SK-N-SH treated with all-trans-retinoic acid at 6 μM for 48 hours (cell line): ENCODE data around the gene ZBTB7C.

Source experiments
- ATAC-seq: fragments of 200-7000 bp; cut with Tn5 transposase; 3 replicates; pipeline ENCODE4 v1.9.1; 2020; ENCODE audit warnings: mild to moderate bottlenecking, moderate library complexity
- ARNTL ChIP-seq: fragments of 450-650 bp; formaldehyde crosslinking; IDR thresholded peaks from 2 replicates; pipeline ENCODE4 v1.5.0; 2020; ENCODE audit warnings: low read depth, mild to moderate bottlenecking, moderate library complexity, borderline replicate concordance
- BACH2 ChIP-seq: fragments of 250-450 bp; sonication (Bioruptor Pico); IDR thresholded peaks from 2 replicates; pipeline ENCODE4 v1.9.0; 2021; ENCODE audit warnings: mild to moderate bottlenecking, borderline replicate concordance
- CREB5 ChIP-seq: fragments of 250-450 bp; sonication (Bioruptor Pico); IDR thresholded peaks from 2 replicates; pipeline ENCODE4 v1.5.1; 2020; ENCODE audit warnings: low read depth, mild to moderate bottlenecking, moderate library complexity
- CSDC2 ChIP-seq: fragments of 250-450 bp; sonication (Bioruptor Pico); IDR thresholded peaks from 2 replicates; pipeline ENCODE4 v1.5.0; 2020; ENCODE audit warnings: mild to moderate bottlenecking, moderate library complexity
- CSRNP3 ChIP-seq: fragments of 250-450 bp; sonication (Bioruptor Pico); IDR thresholded peaks from 2 replicates; pipeline ENCODE4 v1.5.1; 2021; ENCODE audit warnings: mild to moderate bottlenecking, moderate library complexity
- ESRRG ChIP-seq: fragments of 250-450 bp; sonication (Bioruptor Pico); IDR thresholded peaks from 2 replicates; pipeline ENCODE4 v1.6.1; 2021; ENCODE audit warnings: mild to moderate bottlenecking
- GLIS3 ChIP-seq: fragments of 250-450 bp; sonication (Bioruptor Pico); IDR thresholded peaks from 2 replicates; pipeline ENCODE4 v1.5.0; 2020; ENCODE audit warnings: mild to moderate bottlenecking, moderate library complexity
- ISL1 ChIP-seq: fragments of 250-450 bp; sonication (Bioruptor Pico); IDR thresholded peaks from 2 replicates; pipeline ENCODE4 v2.1.2; 2022; ENCODE audit warnings: mild to moderate bottlenecking, moderate library complexity
- OSR1 ChIP-seq: fragments of 250-450 bp; sonication (Bioruptor Pico); IDR thresholded peaks from 2 replicates; pipeline ENCODE4 v1.8.0; 2022; ENCODE audit warnings: moderate library complexity, mild to moderate bottlenecking, inconsistent platforms
- PATZ1 ChIP-seq: fragments of 250-450 bp; sonication (Bioruptor Pico); IDR thresholded peaks from 2 replicates; pipeline ENCODE4 v1.8.0; 2020; ENCODE audit warnings: mild to moderate bottlenecking, moderate library complexity, borderline replicate concordance
- POU6F1 ChIP-seq: fragments of 250-450 bp; sonication (Bioruptor Pico); IDR thresholded peaks from 2 replicates; pipeline ENCODE4 v1.8.0; 2021; ENCODE audit warnings: low read depth, mild to moderate bottlenecking, moderate library complexity, borderline replicate concordance
- PPARA ChIP-seq: fragments of 250-450 bp; sonication (Bioruptor Pico); IDR thresholded peaks from 2 replicates; pipeline ENCODE4 v1.5.0; 2020; ENCODE audit warnings: mild to moderate bottlenecking, borderline replicate concordance
- RARB ChIP-seq: fragments of 250-450 bp; sonication (Bioruptor Pico); IDR thresholded peaks from 2 replicates; pipeline ENCODE4 v1.8.0; 2021; ENCODE audit warnings: mild to moderate bottlenecking, moderate library complexity
- SNAI2 ChIP-seq: fragments of 250-450 bp; sonication (Bioruptor Pico); IDR thresholded peaks from 2 replicates; pipeline ENCODE4 v1.5.0; 2020; ENCODE audit warnings: mild to moderate bottlenecking, moderate library complexity
- TOX ChIP-seq: fragments of 250-450 bp; sonication (Bioruptor Pico); IDR thresholded peaks from 2 replicates; pipeline ENCODE4 v1.8.0; 2021; ENCODE audit warnings: mild to moderate bottlenecking, moderate library complexity, borderline replicate concordance
- TSHZ2 ChIP-seq: fragments of 250-450 bp; sonication (Bioruptor Pico); IDR thresholded peaks from 2 replicates; pipeline ENCODE4 v1.5.0; 2020; ENCODE audit warnings: mild to moderate bottlenecking, moderate library complexity
- ZC3H10 ChIP-seq: fragments of 250-450 bp; sonication (Bioruptor Pico); IDR thresholded peaks from 2 replicates; pipeline ENCODE4 v1.5.1; 2021; ENCODE audit warnings: mild to moderate bottlenecking, moderate library complexity
- ZFP3 ChIP-seq: fragments of 250-450 bp; sonication (Bioruptor Pico); IDR thresholded peaks from 2 replicates; pipeline ENCODE4 v1.5.0; 2020; ENCODE audit warnings: mild to moderate bottlenecking, moderate library complexity
- ZNF565 ChIP-seq: fragments of 450-650 bp; formaldehyde crosslinking; conservative IDR thresholded peaks from 2 replicates; pipeline ENCODE4 v1.5.0; 2020; ENCODE audit warnings: low read depth, mild to moderate bottlenecking, moderate library complexity
- ZNF70 ChIP-seq: fragments of 450-650 bp; formaldehyde crosslinking; IDR thresholded peaks from 2 replicates; pipeline ENCODE4 v1.5.0; 2020; ENCODE audit warnings: mild to moderate bottlenecking, moderate library complexity
- ZNF8 ChIP-seq: fragments of 450-650 bp; formaldehyde crosslinking; IDR thresholded peaks from 2 replicates; pipeline ENCODE4 v1.5.0; 2020; ENCODE audit warnings: mild to moderate bottlenecking, moderate library complexity

The ZBTB7C gene

GRCh38 chr18:48127606-48128005 lies 281.6 kb downstream of the ZBTB7C start:
- TF ChIP-seq GLIS3 (CRISPR knock-in tag) (no peak), ZC3H10 (CRISPR knock-in tag) (no peak), ISL1 (CRISPR knock-in tag) (no peak), OSR1 (CRISPR knock-in tag) (no peak), PATZ1 (CRISPR knock-in tag) (no peak), ARNTL (CRISPR knock-in tag) (no peak), ESRRG (CRISPR knock-in tag) (no peak), CREB5 (CRISPR knock-in tag) (no peak), PPARA (CRISPR knock-in tag) (no peak), TOX (no peak), BACH2 (CRISPR knock-in tag) (no peak), POU6F1 (CRISPR knock-in tag) (no peak), RARB (no peak), ZNF565 (CRISPR knock-in tag) (no peak), ZFP3 (no peak)
- ATAC-seq: no peak

GRCh38 chr18:48126240-48126639 lies 282.9 kb downstream of the ZBTB7C start:
- ATAC-seq: no peak
- TF ChIP-seq CSRNP3: no peak
- no peak for TF ChIP-seq ZFP3
- no peak for TF ChIP-seq ISL1 (CRISPR knock-in tag)
- no peak for TF ChIP-seq GLIS3 (CRISPR knock-in tag)
- no peak for TF ChIP-seq RARB
- TF ChIP-seq ZNF8 (CRISPR knock-in tag): no peak
- no peak for TF ChIP-seq ZNF70 (CRISPR knock-in tag)
- no peak for TF ChIP-seq ARNTL (CRISPR knock-in tag)
- TF ChIP-seq PATZ1 (CRISPR knock-in tag): no peak
- no peak for TF ChIP-seq SNAI2 (CRISPR knock-in tag)
- TF ChIP-seq ZC3H10 (CRISPR knock-in tag): no peak
- TF ChIP-seq BACH2 (CRISPR knock-in tag): no peak
- no peak for TF ChIP-seq POU6F1 (CRISPR knock-in tag)
- TF ChIP-seq CSDC2 (CRISPR knock-in tag): no peak
- TF ChIP-seq TSHZ2: no peak
- TF ChIP-seq OSR1 (CRISPR knock-in tag): no peak
